SK-N-SH (cell line): ENCODE results near the gene REC8. TPM values are rescaled to one million over a fixed set of nuclear protein-coding genes. Genes with fewer than 3 reads are reported as not detected.
A peak's percentile ranks its signal among the peaks of the same experiment; 100 is the strongest.

ENCODE experiments used
- CTCF ChIA-PET: fragments of 300-600, 350-600 bp; formaldehyde crosslinking; extraction: SDS; loops from one replicate; lab custom pipeline; 2021; lab: Yijun Ruan, JAX
- POLR2A ChIA-PET: fragments of 350-600 bp; sonication (Branson Sonifier 250); formaldehyde crosslinking; extraction: SDS; loops from one replicate; lab custom pipeline; 2020; ENCODE audit warnings: antibody characterized with exemption, inconsistent platforms; lab: Yijun Ruan, JAX
- DNase-seq: peaks from one replicate; pipeline ENCODE4 v3.0.0; 2012
- H2AFZ ChIP-seq: fragments of 200-600 bp; sonication (generic); 2 replicates; pipeline ENCODE4 v1.8.1; 2016; ENCODE audit warnings: antibody characterized with exemption, mild to moderate bottlenecking, low read depth
- H3F3A ChIP-seq: fragments of 200-600 bp; sonication (generic); replicated peaks from 2 replicates; pipeline ENCODE3; 2016; ENCODE audit warnings: antibody characterized with exemption, mild to moderate bottlenecking; ENCODE audit not compliant: insufficient read depth
- H3K27ac ChIP-seq, 2 experiments: fragments of 200-500 bp in 1 of 2; fragments of 200-600 bp in 1 of 2; sonication (Bioruptor generic) in 1 of 2; sonication (generic), shearing (Covaris generic) in 1 of 2; 2 replicates each; pipeline versions ENCODE4 v1.5.1 to v1.6.1; 2014 to 2016; ENCODE audit warnings: low read depth in 2 of 2, inconsistent platforms in 1 of 2, low read length in 1 of 2, mild to moderate bottlenecking in 1 of 2, mixed read lengths in 1 of 2
- H3K27me3 ChIP-seq: fragments of 200-600 bp; sonication (generic), shearing (Covaris generic); 2 replicates; pipeline ENCODE4 v1.6.1; 2016; ENCODE audit warnings: mixed run types; ENCODE audit not compliant: insufficient read depth
- H3K36me3 ChIP-seq, 2 experiments: fragments of 200-500 bp in 1 of 2; fragments of 200-600 bp in 1 of 2; sonication (Bioruptor generic) in 1 of 2; sonication (generic) in 1 of 2; replicated peaks in 1 of 2; 2 replicates each; pipeline versions ENCODE3 to v1.5.1; 2014 to 2016; ENCODE audit warnings: low read length in 1 of 2, mild to moderate bottlenecking in 1 of 2; ENCODE audit not compliant: insufficient read depth in 2 of 2, control insufficient read depth in 1 of 2
- H3K4me1 ChIP-seq, 2 experiments: fragments of 200-500 bp in 1 of 2; fragments of 200-600 bp in 1 of 2; sonication (Bioruptor generic) in 1 of 2; sonication (generic), shearing (Covaris generic) in 1 of 2; 2 replicates each; pipeline versions ENCODE4 v1.5.1 to v1.6.1; 2014 to 2016; ENCODE audit warnings: low read depth in 1 of 2, low read length in 1 of 2, mixed run types in 1 of 2; ENCODE audit not compliant: insufficient read depth in 2 of 2, control insufficient read depth in 1 of 2
- H3K4me2 ChIP-seq: fragments of 200-600 bp; sonication (generic), shearing (Covaris generic); 2 replicates; pipeline ENCODE4 v1.6.1; 2017; ENCODE audit warnings: mixed run types
- H3K4me3 ChIP-seq, 2 experiments: fragments of 200-500 bp in 1 of 2; fragments of 200-600 bp in 1 of 2; sonication (Bioruptor generic) in 1 of 2; sonication (generic), shearing (Covaris generic) in 1 of 2; 2 replicates each; pipeline versions ENCODE4 v1.5.1 to v1.8.1; 2014 to 2016; ENCODE audit warnings: low read depth in 2 of 2, inconsistent platforms in 1 of 2, low read length in 1 of 2, mild to moderate bottlenecking in 1 of 2, mixed read lengths in 1 of 2, moderate library complexity in 1 of 2
- H3K79me2 ChIP-seq: fragments of 200-600 bp; sonication (generic); 2 replicates; pipeline ENCODE4 v1.8.1; 2017; ENCODE audit warnings: mild to moderate bottlenecking; ENCODE audit not compliant: insufficient read depth
- H3K9ac ChIP-seq: fragments of 200-600 bp; sonication (generic); 2 replicates; pipeline ENCODE4 v1.6.1; 2017; ENCODE audit warnings: mixed run types
- H3K9me2 ChIP-seq: fragments of 200-600 bp; sonication (generic); 2 replicates; pipeline ENCODE4 v1.6.1; 2017; ENCODE audit warnings: mixed run types
- H3K9me3 ChIP-seq: fragments of 200-600 bp; sonication (generic); 2 replicates; pipeline ENCODE4 v1.6.1; 2017; ENCODE audit warnings: mixed run types, mild to moderate bottlenecking, moderate library complexity
- H4K20me1 ChIP-seq: fragments of 200-600 bp; sonication (generic); 2 replicates; pipeline ENCODE4 v1.6.1; 2017; ENCODE audit warnings: mild to moderate bottlenecking, mixed run types; ENCODE audit not compliant: insufficient read depth
- EP300 ChIP-seq, 2 experiments: IDR thresholded peaks; 2 replicates each; pipeline versions ENCODE4 v1.4.0 to v1.6.1; 2012; ENCODE audit warnings: borderline replicate concordance in 1 of 2, low read depth in 1 of 2, low read length in 1 of 2
- FOSL2 ChIP-seq: IDR thresholded peaks from 2 replicates; pipeline ENCODE4 v1.4.0; 2012; ENCODE audit warnings: low read depth, mild to moderate bottlenecking, moderate library complexity, borderline replicate concordance
- MEF2A ChIP-seq: IDR thresholded peaks from 2 replicates; pipeline ENCODE4 v1.4.0; 2012; ENCODE audit warnings: low read depth, borderline replicate concordance
- MXI1 ChIP-seq: IDR thresholded peaks from 2 replicates; pipeline ENCODE4 v1.6.1; 2012; ENCODE audit warnings: mild to moderate bottlenecking, low read depth, low read length, improper control_type of control experiment
- POLR2AphosphoS5 ChIP-seq: IDR thresholded peaks from 2 replicates; pipeline ENCODE4 v1.6.1; 2012; ENCODE audit warnings: low read depth, low read length
- RAD21 ChIP-seq: IDR thresholded peaks from 2 replicates; pipeline ENCODE4 v1.6.1; 2012; ENCODE audit warnings: mild to moderate bottlenecking, low read length
- RCOR1 ChIP-seq: fragments of 150-350 bp; IDR thresholded peaks from 2 replicates; pipeline ENCODE4 v1.6.1; 2017; ENCODE audit warnings: antibody characterized with exemption, low read length
- RFX5 ChIP-seq: IDR thresholded peaks from 2 replicates; pipeline ENCODE4 v1.6.1; 2012; ENCODE audit warnings: mild to moderate bottlenecking, improper control_type of control experiment, low read length
- WGBS: methylation state at CpG from one replicate; pipeline ENCODE4 v1.1.6; 2017; ENCODE audit warnings: low lambda C conversion rate; 5-methylcytosine and 5-hydroxymethylcytosine counted together
- polyA plus RNA-seq, 3 experiments: library from polyadenylated mRNA; depleted of rRNA; stranded (reverse); fragments of >200 nt; gene quantifications; 2 replicates each; pipeline ENCODE4 v1.2.3, GENCODE V29; 2012
- TF ChIP-seq, protein P1 (sequence below): IDR thresholded peaks from 2 replicates; pipeline ENCODE4 v1.4.0; 2012; ENCODE audit warnings: low read depth, borderline replicate concordance
- TF ChIP-seq, protein P2 (sequence below): fragments of 200-600 bp; sonication (generic); IDR thresholded peaks from 2 replicates; pipeline ENCODE4 v1.6.1; 2017; ENCODE audit warnings: antibody characterized with exemption, mild to moderate bottlenecking, moderate library complexity
- TF ChIP-seq, protein P3 (sequence below): IDR thresholded peaks from 2 replicates; pipeline ENCODE4 v1.4.0; 2012; ENCODE audit warnings: low read depth

REC8 gene
- polyA plus RNA-seq, 1 of the 3 experiments (the other 2 are of a cell fraction) = 23.2 TPM

DNA sequence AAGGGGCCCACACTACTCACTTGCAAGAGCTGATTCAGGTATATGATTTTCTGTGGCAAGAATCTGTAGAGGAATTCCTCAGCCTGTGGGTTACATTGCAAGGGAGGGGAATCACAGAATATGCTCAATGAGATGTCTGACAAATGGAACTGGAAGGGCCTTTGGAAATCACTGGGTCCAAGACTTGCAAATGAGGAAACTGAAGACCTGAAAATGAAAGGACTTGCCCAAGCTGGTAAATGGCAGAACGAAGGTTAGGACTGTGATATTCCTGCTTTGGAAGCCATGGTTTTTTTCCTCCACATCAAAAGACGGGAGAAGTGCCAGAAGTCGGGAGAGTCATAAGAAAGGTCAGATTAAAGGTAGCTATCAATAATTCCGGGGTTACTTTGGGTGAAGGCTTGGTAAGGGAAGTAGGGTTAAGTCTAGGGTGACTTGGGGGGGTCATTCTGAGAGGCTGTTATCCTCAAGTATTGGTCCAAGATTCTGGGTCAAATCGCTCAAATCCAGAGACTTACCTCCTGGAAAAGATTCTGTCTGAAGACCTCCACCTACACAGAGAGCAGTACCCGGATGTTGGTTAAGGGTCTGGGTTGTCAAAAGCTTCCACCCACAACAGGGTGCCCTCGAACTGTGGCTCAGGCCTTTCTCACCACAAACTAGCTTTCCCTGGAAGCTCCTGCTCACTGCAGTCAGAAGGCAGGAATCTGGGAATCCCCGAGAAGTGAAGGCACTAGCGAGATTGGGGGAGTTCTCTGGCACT lies 26.0 kb upstream of the REC8 start:
- no peak for DNase-seq
- Histone ChIP-seq H3F3A (peaks cover 20% of the 10 kb centered on the region), H3K36me3 (peaks cover 25 to 42% of the 10 kb centered on the region in 2 experiments), H3K27ac (peak overlapping the region; percentile 87 to 92), H3K4me2 (peak overlapping the region; percentile 83), H3K9me3 (no peaks in the 10 kb centered on the region), H3K27me3 (no peaks in the 10 kb centered on the region), H4K20me1 (peaks cover 8% of the 10 kb centered on the region; the same call in 1 of the 2 replicates), H2AFZ (0 out of 2 replicates have a peak overlapping the region, but pooled peaks have one; percentile 17), H3K4me3 (peak overlapping the region; percentile 93 to 98), H3K4me1 (peaks cover 11 to 25% of the 10 kb centered on the region in 2 experiments), H3K79me2 (peaks cover 60% of the 10 kb centered on the region), H3K9me2 (no peaks in the 10 kb centered on the region), H3K9ac (peak overlapping the region; percentile 77)
- TF ChIP-seq, protein P1, sequence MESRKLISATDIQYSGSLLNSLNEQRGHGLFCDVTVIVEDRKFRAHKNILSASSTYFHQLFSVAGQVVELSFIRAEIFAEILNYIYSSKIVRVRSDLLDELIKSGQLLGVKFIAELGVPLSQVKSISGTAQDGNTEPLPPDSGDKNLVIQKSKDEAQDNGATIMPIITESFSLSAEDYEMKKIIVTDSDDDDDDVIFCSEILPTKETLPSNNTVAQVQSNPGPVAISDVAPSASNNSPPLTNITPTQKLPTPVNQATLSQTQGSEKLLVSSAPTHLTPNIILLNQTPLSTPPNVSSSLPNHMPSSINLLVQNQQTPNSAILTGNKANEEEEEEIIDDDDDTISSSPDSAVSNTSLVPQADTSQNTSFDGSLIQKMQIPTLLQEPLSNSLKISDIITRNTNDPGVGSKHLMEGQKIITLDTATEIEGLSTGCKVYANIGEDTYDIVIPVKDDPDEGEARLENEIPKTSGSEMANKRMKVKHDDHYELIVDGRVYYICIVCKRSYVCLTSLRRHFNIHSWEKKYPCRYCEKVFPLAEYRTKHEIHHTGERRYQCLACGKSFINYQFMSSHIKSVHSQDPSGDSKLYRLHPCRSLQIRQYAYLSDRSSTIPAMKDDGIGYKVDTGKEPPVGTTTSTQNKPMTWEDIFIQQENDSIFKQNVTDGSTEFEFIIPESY = no peak
- TF ChIP-seq, protein P2, sequence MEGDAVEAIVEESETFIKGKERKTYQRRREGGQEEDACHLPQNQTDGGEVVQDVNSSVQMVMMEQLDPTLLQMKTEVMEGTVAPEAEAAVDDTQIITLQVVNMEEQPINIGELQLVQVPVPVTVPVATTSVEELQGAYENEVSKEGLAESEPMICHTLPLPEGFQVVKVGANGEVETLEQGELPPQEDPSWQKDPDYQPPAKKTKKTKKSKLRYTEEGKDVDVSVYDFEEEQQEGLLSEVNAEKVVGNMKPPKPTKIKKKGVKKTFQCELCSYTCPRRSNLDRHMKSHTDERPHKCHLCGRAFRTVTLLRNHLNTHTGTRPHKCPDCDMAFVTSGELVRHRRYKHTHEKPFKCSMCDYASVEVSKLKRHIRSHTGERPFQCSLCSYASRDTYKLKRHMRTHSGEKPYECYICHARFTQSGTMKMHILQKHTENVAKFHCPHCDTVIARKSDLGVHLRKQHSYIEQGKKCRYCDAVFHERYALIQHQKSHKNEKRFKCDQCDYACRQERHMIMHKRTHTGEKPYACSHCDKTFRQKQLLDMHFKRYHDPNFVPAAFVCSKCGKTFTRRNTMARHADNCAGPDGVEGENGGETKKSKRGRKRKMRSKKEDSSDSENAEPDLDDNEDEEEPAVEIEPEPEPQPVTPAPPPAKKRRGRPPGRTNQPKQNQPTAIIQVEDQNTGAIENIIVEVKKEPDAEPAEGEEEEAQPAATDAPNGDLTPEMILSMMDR = no peak
- TF ChIP-seq MEF2A (no peak), RCOR1 (no peak)
- ChIA-PET CTCF (interaction anchor here (0.9 to 4.6 kb wide), 7 partner anchors 10 to 668 kb away, joined by 3 to 38 read pairs (median 5); partner anchors contain the start of genes IRF9, PCK2 and PSME1), POLR2A (interaction anchor here (0.6 to 3.9 kb wide), 15 partner anchors 7 to 97 kb away, joined by 3 to 50 read pairs (median 7); partner anchors contain the start of genes CHMP4A, DCAF11, IPO4 and IRF9)
- WGBS = 10% methylated on average over 9 of the region's 9 CpGs

DNA sequence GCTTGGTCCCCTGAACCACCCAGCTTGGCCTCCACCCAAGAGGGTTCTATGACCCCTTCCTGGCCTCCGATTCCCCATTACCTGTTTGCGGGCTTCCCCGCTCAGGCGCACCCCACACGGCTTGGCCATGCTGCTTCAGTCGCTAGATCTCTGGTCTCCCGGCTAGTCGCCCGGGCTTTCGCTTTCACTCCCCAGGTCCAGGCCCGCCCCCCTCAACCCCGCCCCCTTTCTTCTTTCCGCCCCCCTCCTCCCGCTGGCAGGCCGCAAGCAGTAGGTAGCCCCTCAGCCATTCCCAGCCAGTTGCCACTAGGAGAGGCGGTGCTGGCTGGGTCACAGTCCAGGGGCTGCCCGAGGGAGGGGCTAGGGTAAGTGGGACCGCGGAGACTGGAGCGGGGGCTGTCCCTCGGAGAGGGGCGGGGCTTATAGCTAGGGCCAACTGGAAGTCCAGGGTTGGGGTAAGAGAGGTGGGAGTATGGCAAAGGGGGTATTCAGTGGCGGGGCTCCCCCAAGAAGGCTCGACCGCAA lies 25.4 kb upstream of the REC8 start, which contains the start of gene PSME2:
Gene PSME2 (minus strand): TSS at position 158 of the 525 bp plus-strand sequence. CDS start 29 bp downstream, at position 129.
- H3K4me2 ChIP-seq = peak within 1 kb of the TSS; percentile 83
- peak within 1 kb of the TSS; percentile 79 for H3K9ac ChIP-seq
- 0% methylated on average over 25 of the region's 25 CpGs for WGBS
- peak within 1 kb of the TSS; percentile 92 to 97 for H3K27ac ChIP-seq
- peak; percentile 97 for DNase-seq
- peaks cover 27 to 48% of the 10 kb centered on the region in 2 experiments for H3K36me3 ChIP-seq
- H3K4me3 ChIP-seq = peak within 1 kb of the TSS; percentile 93 to 98
- H3K9me2 ChIP-seq = no peaks in the 10 kb centered on the region
- no peak for TF ChIP-seq FOSL2
- no peak for TF ChIP-seq EP300 (IDR thresholded peaks at IDR 0.05; ENCODE audit: borderline replicate concordance in 1 of 2, low read depth in 1 of 2, low read length in 1 of 2)
- TF ChIP-seq MXI1 = peak; percentile 59
- 0 out of 2 replicates have a peak, but pooled peaks have one; percentile 32 for TF ChIP-seq RFX5
- peak; percentile 70 for TF ChIP-seq POLR2AphosphoS5
- 0 out of 2 replicates have a peak, but pooled peaks have one; percentile 6 for TF ChIP-seq RAD21
- TF ChIP-seq, protein P3, sequence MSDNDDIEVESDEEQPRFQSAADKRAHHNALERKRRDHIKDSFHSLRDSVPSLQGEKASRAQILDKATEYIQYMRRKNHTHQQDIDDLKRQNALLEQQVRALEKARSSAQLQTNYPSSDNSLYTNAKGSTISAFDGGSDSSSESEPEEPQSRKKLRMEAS = peak; percentile 53; the same call in 1 of the 2 replicates
- ChIA-PET POLR2A (interaction anchor here (0.6 to 3.9 kb wide), 15 partner anchors 8 to 96 kb away, joined by 3 to 50 read pairs (median 7); partner anchors contain the start of genes CHMP4A, DCAF11, IPO4 and IRF9), CTCF (interaction anchor here (0.9 to 4.6 kb wide), 7 partner anchors 8 to 668 kb away, joined by 3 to 38 read pairs (median 5); partner anchors contain the start of genes IRF9, PCK2 and PSME1)
- no peaks in the 10 kb centered on the region for H3K9me3 ChIP-seq
- H2AFZ ChIP-seq = peak within 1 kb of the TSS; percentile 92
- peaks cover 16% of the 10 kb centered on the region for H3F3A ChIP-seq
- peaks cover 11 to 25% of the 10 kb centered on the region in 2 experiments for H3K4me1 ChIP-seq
- H4K20me1 ChIP-seq = peaks cover 10% of the 10 kb centered on the region; the same call in 1 of the 2 replicates
- H3K27me3 ChIP-seq = no peaks in the 10 kb centered on the region
- peaks cover 58% of the 10 kb centered on the region for H3K79me2 ChIP-seq
